K562 (cell line): ENCODE measurements around the gene EMC1. TPM values are rescaled to one million over a fixed set of nuclear protein-coding genes. Genes with fewer than 3 reads are reported as not detected.
A peak's percentile ranks its signal among the peaks of the same experiment; 100 is the strongest.

Source experiments
- BRD9 ChIP-seq: fragments of 450-650 bp; IDR thresholded peaks from 2 replicates; pipeline ENCODE4 v1.6.1; 2018; ENCODE audit warnings: low read depth; ENCODE audit not compliant: partially characterized antibody
- CBFB ChIP-seq: sonication (generic); formaldehyde crosslinking; IDR thresholded peaks from 2 replicates; pipeline ENCODE4 v1.4.0; 2020; ENCODE audit warnings: mild to moderate bottlenecking, missing genetic modification reagents
- CBX2 ChIP-seq: fragments of 200-600 bp; sonication (generic); IDR thresholded peaks from one replicate; pipeline ENCODE4 v1.6.1; 2012; ENCODE audit warnings: mild to moderate bottlenecking, low read length, inconsistent platforms; ENCODE audit not compliant: insufficient read depth, poor library complexity, severe bottlenecking
- CEBPB ChIP-seq: fragments of 450-650 bp; IDR thresholded peaks from 2 replicates; pipeline ENCODE4 v1.6.1; 2016; ENCODE audit warnings: missing genetic modification characterization, missing compliant biosample characterization
- CHD1 ChIP-seq: fragments of 200-600 bp; sonication (generic); IDR thresholded peaks from one replicate; pipeline ENCODE4 v1.6.1; 2012; ENCODE audit warnings: mild to moderate bottlenecking, moderate library complexity, low read length, inconsistent platforms
- E2F4 ChIP-seq: sonication (generic); formaldehyde crosslinking; IDR thresholded peaks from 2 replicates; pipeline ENCODE4 v1.8.0; 2022; ENCODE audit warnings: mild to moderate bottlenecking, low read depth, missing genetic modification reagents
- GTF3C2 ChIP-seq: IDR thresholded peaks from 3 replicates; pipeline ENCODE4 v1.6.1; 2011; ENCODE audit warnings: borderline replicate concordance, mild to moderate bottlenecking, moderate library complexity; ENCODE audit not compliant: insufficient read length; ENCODE audit errors: extremely low read depth
- HES1 ChIP-seq: fragments of 450-650 bp; IDR thresholded peaks from 2 replicates; pipeline ENCODE4 v1.6.1; 2016; ENCODE audit warnings: low read depth, mild to moderate bottlenecking, moderate library complexity
- KHSRP ChIP-seq: fragments of 450-650 bp; IDR thresholded peaks from 2 replicates; pipeline ENCODE4 v1.6.1; 2017
- MYBL2 ChIP-seq, 2 experiments: fragments of 450-650 bp in 1 of 2; sonication (generic) in 1 of 2; formaldehyde crosslinking in 1 of 2; IDR thresholded peaks; 2 replicates each; pipeline versions ENCODE4 v1.6.1 to v1.8.1; 2017 to 2022; ENCODE audit warnings: borderline replicate concordance in 1 of 2, inconsistent platforms in 1 of 2, low read depth in 1 of 2, mild to moderate bottlenecking in 1 of 2, missing genetic modification reagents in 1 of 2, moderate library complexity in 1 of 2
- MYNN ChIP-seq, 2 experiments: sonication (generic); formaldehyde crosslinking in 1 of 2; IDR thresholded peaks; 2 replicates each; pipeline versions ENCODE4 v1.5.0 to v1.6.1; 2016 to 2020; ENCODE audit warnings: antibody characterized with exemption in 1 of 2, missing genetic modification reagents in 1 of 2
- NBN ChIP-seq: fragments of 450-650 bp; IDR thresholded peaks from 2 replicates; pipeline ENCODE4 v1.6.1; 2016; ENCODE audit warnings: low read depth, mild to moderate bottlenecking
- NEUROD1 ChIP-seq: fragments of 150-350 bp; IDR thresholded peaks from 2 replicates; pipeline ENCODE4 v1.6.1; 2014; ENCODE audit warnings: borderline replicate concordance, low read length, low read depth; ENCODE audit not compliant: partially characterized antibody
- NFATC3 ChIP-seq: fragments of 450-650 bp; IDR thresholded peaks from 2 replicates; pipeline ENCODE4 v1.6.1; 2017; ENCODE audit warnings: mild to moderate bottlenecking
- NR2C2 ChIP-seq, 2 experiments: fragments of 200-800 bp in 1 of 2; sonication (Bioruptor generic) in 1 of 2; sonication (generic) in 1 of 2; formaldehyde crosslinking in 1 of 2; IDR thresholded peaks; 2 replicates each; pipeline versions ENCODE4 v1.6.1 to v1.8.0; 2016 to 2022; ENCODE audit warnings: mild to moderate bottlenecking in 1 of 2, missing compliant biosample characterization in 1 of 2, missing genetic modification characterization in 1 of 2, missing genetic modification reagents in 1 of 2
- RBM17 ChIP-seq: fragments of 200-400 bp; formaldehyde crosslinking; IDR thresholded peaks from 2 replicates; pipeline ENCODE4 v1.6.1; 2017; ENCODE audit warnings: low read depth, mild to moderate bottlenecking, low read length, borderline replicate concordance
- SMARCB1 ChIP-seq: IDR thresholded peaks from 2 replicates; pipeline ENCODE4 v1.6.1; 2011; ENCODE audit warnings: improper control_type of control experiment, low read depth; ENCODE audit not compliant: insufficient read length
- SNIP1 ChIP-seq: fragments of 450-650 bp; IDR thresholded peaks from 2 replicates; pipeline ENCODE4 v1.7.1; 2017; ENCODE audit warnings: low read depth, mild to moderate bottlenecking
- XRCC4 ChIP-seq: IDR thresholded peaks from one replicate; pipeline ENCODE4 v1.6.1; 2011; ENCODE audit not compliant: insufficient read depth, insufficient read length; ENCODE audit errors: extremely low read depth
- ZBTB7A ChIP-seq: IDR thresholded peaks from 2 replicates; pipeline ENCODE4 v1.6.1; 2011; ENCODE audit warnings: low read depth, mild to moderate bottlenecking, low read length, moderate library complexity, borderline replicate concordance; ENCODE audit not compliant: control insufficient read depth
- ZFP36 ChIP-seq: fragments of 150-350 bp; IDR thresholded peaks from 2 replicates; pipeline ENCODE4 v1.6.1; 2018; ENCODE audit warnings: low read length, low read depth; ENCODE audit not compliant: partially characterized antibody
- ZNF263 ChIP-seq: sonication (generic); formaldehyde crosslinking; IDR thresholded peaks from 2 replicates; pipeline ENCODE4 v1.8.0; 2022; ENCODE audit warnings: mild to moderate bottlenecking, missing genetic modification reagents, borderline replicate concordance
- ZNF551 ChIP-seq: fragments of 250-450 bp; sonication (Bioruptor Pico); IDR thresholded peaks from 2 replicates; pipeline ENCODE4 v1.5.0; 2021; ENCODE audit warnings: mild to moderate bottlenecking, moderate library complexity
- ZNF785 ChIP-seq: fragments of 250-450 bp; sonication (Bioruptor Pico); IDR thresholded peaks from 2 replicates; pipeline ENCODE4 v1.4.0; 2020; ENCODE audit warnings: mild to moderate bottlenecking
- polyA plus RNA-seq, 8 experiments: library from polyadenylated mRNA; depleted of rRNA in 4 of 8; stranded (reverse) in 5 of 8; unstranded in 3 of 8; fragments of >200 nt; fragmentation: Nextera tagmentation in 2 of 8; fragmentation: Illumina TruSeq in 1 of 8; extraction: Ambion mirVana in 2 of 8; extraction: Trizol in 1 of 8; gene quantifications; 2 replicates each; pipeline versions ENCODE4 v1.2.1 to v1.2.3, GENCODE V29; 2011 to 2014; ENCODE audit warnings: inconsistent platforms in 1 of 8, missing spikeins in 1 of 8
- total RNA-seq, 7 experiments: library from RNA; depleted of rRNA in 6 of 7; stranded (reverse); fragments of >200 nt in 6 of 7; fragmentation: Illumina TruSeq in 2 of 7; extraction: Trizol in 2 of 7; gene quantifications; 2 replicates each; pipeline versions ENCODE4 v1.2.1 to v1.2.3, GENCODE V29; 2011 to 2021; ENCODE audit warnings: low replicate concordance in 1 of 7

The EMC1 gene
- total and polyA plus RNA-seq, 9 of the 15 experiments (the other 6 are each of a cell fraction or from before 2014, with no cell fraction given) = 17.8 to 88.2 (median 37.4) TPM

GRCh38 chr1:19250629-19251304, 557 bp downstream of the EMC1 start (continued):
- no peak for TF ChIP-seq GTF3C2
- TF ChIP-seq HES1 = no peak
- no peak for TF ChIP-seq E2F4 (CRISPR knock-in tag)
- TF ChIP-seq KHSRP = no peak
- no peak for TF ChIP-seq CEBPB (tag)
- TF ChIP-seq BRD9 = peak; percentile 25
- no peak for TF ChIP-seq SNIP1
- TF ChIP-seq ZNF263 (CRISPR knock-in tag) = 0 out of 2 replicates have a peak, but pooled peaks have one; percentile 10
- no peak for TF ChIP-seq MYNN (IDR thresholded peaks at IDR 0.05)
- TF ChIP-seq MYNN (CRISPR knock-in tag; IDR thresholded peaks at IDR 0.05) = no peak
- TF ChIP-seq SMARCB1 = no peak
- no peak for TF ChIP-seq NBN
- no peak for TF ChIP-seq CBFB (CRISPR knock-in tag)
- TF ChIP-seq ZBTB7A = no peak
- TF ChIP-seq MYBL2 (IDR thresholded peaks at IDR 0.05; ENCODE audit: low read depth) = no peak
- no peak for TF ChIP-seq MYBL2 (CRISPR knock-in tag; IDR thresholded peaks at IDR 0.05; ENCODE audit: borderline replicate concordance)
- TF ChIP-seq CBX2 = no peak
- no peak for TF ChIP-seq ZFP36
- no peak for TF ChIP-seq XRCC4
- TF ChIP-seq ZNF785 (CRISPR knock-in tag) = no peak
- TF ChIP-seq CHD1 = peak; percentile 89
- TF ChIP-seq NFATC3 = no peak
- TF ChIP-seq NEUROD1 = no peak
- no peak for TF ChIP-seq ZNF551 (CRISPR knock-in tag)
- no peak for TF ChIP-seq NR2C2 (CRISPR knock-in tag; IDR thresholded peaks at IDR 0.05)
- TF ChIP-seq NR2C2 (tag; IDR thresholded peaks at IDR 0.05) = peak; percentile 79; the same call in 1 of the 2 replicates
- TF ChIP-seq RBM17 = no peak
